Measurements from ENCODE around the gene AXIN2. TPM values are rescaled to one million over a fixed set of nuclear protein-coding genes. Genes with fewer than 3 reads are reported as not detected.
A peak's percentile ranks its signal among the peaks of the same experiment; 100 is the strongest.

The AXIN2 gene
- total and polyA plus RNA-seq, 3 donors from 2014 or later: 18.1 to 26.3 (median 20.2) TPM

DNA sequence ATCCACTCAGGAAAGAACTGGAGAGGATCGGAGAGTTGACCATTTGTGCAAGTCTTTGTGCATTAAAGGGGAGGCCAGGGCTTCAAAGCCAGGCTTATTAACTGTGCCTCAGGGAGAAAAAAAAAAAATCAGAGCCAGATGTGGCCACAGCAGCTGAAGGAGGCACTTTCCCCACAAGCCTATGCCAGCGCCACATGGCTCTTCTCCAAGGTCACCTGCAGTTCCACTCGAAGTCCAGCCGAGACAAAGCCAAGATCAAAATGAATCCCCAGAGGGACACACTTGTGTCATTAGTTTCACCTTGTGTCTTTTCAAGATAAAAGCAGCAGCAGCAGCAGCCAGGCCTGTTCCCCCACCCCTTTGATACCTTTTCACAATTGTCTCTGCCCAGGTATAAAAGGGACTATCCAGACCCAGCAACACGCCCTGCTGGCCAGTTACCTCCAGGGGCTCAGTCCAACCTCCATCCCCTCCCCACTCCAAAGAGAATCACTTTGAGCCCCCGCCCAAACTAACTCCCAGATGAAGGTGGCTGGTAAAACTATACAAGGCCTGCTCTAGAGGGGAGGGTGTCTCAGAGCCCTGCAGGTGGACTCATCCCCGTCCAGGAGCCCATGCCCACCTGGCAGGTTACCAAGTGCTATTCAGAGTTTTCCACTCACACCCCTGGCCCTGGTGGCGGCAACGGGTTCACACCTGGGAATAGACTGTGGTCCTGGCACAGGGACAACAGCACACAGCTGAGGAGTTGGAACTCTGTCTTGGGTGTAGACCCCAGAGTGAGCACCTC lies 29.2 kb downstream of the AXIN2 start:
- 62 to 66% methylated on average over 7 to 9 of the region's 9 CpGs for WGBS, 2 donors
- no peak for DNase-seq
- Histone ChIP-seq H3K9me3 (no peaks in the 10 kb centered on the region), H3K4me3 (no peak overlapping the region), H3K36me3 (ENCODE audit: low read depth, missing control alignments) (no peaks in the 10 kb centered on the region), H3K4me1 (peaks cover 24% of the 10 kb centered on the region), H3K27ac (peak overlapping the region in 1 of 2 donors; percentile 6), H3K27me3 (no peaks in the 10 kb centered on the region)
- intact Hi-C loops (cut with DNase I; ENCODE audit: low total_unique reads): no loop called here
- no peak for TF ChIP-seq POLR2A (IDR thresholded peaks at IDR 0.05)
- TF ChIP-seq, protein P1, sequence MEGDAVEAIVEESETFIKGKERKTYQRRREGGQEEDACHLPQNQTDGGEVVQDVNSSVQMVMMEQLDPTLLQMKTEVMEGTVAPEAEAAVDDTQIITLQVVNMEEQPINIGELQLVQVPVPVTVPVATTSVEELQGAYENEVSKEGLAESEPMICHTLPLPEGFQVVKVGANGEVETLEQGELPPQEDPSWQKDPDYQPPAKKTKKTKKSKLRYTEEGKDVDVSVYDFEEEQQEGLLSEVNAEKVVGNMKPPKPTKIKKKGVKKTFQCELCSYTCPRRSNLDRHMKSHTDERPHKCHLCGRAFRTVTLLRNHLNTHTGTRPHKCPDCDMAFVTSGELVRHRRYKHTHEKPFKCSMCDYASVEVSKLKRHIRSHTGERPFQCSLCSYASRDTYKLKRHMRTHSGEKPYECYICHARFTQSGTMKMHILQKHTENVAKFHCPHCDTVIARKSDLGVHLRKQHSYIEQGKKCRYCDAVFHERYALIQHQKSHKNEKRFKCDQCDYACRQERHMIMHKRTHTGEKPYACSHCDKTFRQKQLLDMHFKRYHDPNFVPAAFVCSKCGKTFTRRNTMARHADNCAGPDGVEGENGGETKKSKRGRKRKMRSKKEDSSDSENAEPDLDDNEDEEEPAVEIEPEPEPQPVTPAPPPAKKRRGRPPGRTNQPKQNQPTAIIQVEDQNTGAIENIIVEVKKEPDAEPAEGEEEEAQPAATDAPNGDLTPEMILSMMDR (IDR thresholded peaks at IDR 0.05): no peak

DNA sequence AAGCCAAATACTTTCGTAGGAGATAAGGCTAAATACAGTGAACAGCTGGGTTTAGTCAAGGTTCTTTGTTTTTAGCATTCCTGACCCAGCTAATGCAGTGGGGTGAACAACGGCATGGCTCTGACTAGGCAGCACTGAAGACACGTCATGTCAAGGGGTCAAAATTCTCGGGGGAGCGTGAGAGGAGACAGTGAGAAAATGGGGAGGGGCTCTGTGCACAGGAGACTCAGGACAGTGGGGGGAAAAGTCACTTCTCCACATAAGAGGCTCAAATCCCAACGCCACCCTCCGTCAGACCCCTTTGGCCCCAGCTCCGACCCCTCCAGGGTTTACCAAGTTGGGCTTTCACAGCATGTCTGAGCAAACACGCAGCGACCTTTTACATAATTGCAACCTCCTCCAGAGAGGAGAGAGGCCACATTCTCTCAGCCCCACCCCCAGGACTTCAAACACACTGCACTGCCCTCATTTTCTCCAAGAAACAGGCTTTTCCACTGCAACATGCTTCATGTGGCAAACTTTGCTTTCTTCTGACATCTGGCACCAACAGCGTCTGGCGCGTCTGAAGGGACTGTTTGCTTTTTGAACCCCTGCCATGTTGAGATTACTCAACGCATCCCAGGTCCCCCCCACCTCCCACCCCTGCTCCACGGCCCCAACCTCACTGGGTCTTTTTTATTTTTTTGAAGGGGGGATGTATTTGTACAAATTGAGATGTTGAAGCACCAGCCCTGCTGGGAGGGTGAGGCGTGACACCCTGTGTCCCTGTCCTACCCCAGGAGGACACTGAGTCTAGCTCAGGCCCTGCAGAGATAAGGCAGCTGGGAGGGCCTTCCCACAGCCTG lies 30.0 kb downstream of the AXIN2 start:
- WGBS, 2 donors: 36 to 41% methylated on average over 16 of the region's 16 CpGs
- intact Hi-C loops (cut with DNase I; ENCODE audit: low total_unique reads): no loop called here
- TF ChIP-seq, protein P1 (IDR thresholded peaks at IDR 0.05): no peak
- no peak for TF ChIP-seq POLR2A (IDR thresholded peaks at IDR 0.05)
- peaks cover 24% of the 10 kb centered on the region for H3K4me1 ChIP-seq
- H3K9me3 ChIP-seq: no peaks in the 10 kb centered on the region
- no peak overlapping the region for H3K4me3 ChIP-seq
- H3K27me3 ChIP-seq: no peaks in the 10 kb centered on the region
- peak; percentile 69 for DNase-seq
- H3K27ac ChIP-seq: no peak overlapping the region
- no peaks in the 10 kb centered on the region for H3K36me3 ChIP-seq (ENCODE audit: low read depth, missing control alignments)

DNA sequence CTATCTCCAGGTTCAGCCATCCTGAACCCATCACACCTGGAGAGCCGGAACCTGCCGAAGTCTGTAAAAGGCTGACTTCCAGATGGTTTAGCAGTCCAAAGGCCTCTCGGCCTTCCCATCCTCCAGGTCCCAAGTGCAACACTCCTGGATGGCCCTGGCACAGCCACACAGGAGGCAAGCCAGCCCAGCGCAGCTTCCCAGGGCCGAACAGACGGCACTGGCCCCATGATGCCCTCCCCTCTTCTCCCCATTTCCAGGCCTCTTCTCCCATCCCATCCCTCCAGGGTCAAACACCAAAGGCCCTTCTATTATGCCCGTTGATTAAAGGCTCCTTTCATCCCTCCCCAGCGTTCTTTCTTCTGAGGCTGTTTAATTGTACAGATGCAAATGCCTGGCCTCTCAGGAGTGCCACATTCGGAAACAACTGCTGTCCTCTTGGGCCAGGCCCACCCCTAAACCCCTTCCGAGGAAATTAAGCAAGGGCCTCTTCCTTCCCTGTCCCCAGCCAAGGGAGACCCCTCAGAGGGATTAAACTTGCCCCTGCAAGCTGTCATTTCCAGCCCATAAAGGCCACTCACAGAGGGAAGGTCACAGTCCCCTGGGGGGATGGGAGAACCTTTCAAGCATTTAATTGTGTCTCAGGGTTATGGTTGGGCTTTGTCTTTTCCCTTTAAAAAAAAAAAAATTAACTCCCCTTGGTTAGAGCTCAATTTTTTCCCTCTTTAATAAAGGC lies 30.8 kb downstream of the AXIN2 start:
- Histone ChIP-seq H3K4me3 (no peak overlapping the region), H3K4me1 (peaks cover 24% of the 10 kb centered on the region), H3K36me3 (ENCODE audit: low read depth, missing control alignments) (no peaks in the 10 kb centered on the region), H3K27ac (no peak overlapping the region), H3K27me3 (no peaks in the 10 kb centered on the region), H3K9me3 (no peaks in the 10 kb centered on the region)
- intact Hi-C loops (cut with DNase I; ENCODE audit: low total_unique reads): no loop called here
- TF ChIP-seq, protein P1 (IDR thresholded peaks at IDR 0.05): no peak
- TF ChIP-seq POLR2A (IDR thresholded peaks at IDR 0.05): no peak
- no peak for DNase-seq
- WGBS, 2 donors: 58 to 59% methylated on average over 10 of the region's 10 CpGs

DNA sequence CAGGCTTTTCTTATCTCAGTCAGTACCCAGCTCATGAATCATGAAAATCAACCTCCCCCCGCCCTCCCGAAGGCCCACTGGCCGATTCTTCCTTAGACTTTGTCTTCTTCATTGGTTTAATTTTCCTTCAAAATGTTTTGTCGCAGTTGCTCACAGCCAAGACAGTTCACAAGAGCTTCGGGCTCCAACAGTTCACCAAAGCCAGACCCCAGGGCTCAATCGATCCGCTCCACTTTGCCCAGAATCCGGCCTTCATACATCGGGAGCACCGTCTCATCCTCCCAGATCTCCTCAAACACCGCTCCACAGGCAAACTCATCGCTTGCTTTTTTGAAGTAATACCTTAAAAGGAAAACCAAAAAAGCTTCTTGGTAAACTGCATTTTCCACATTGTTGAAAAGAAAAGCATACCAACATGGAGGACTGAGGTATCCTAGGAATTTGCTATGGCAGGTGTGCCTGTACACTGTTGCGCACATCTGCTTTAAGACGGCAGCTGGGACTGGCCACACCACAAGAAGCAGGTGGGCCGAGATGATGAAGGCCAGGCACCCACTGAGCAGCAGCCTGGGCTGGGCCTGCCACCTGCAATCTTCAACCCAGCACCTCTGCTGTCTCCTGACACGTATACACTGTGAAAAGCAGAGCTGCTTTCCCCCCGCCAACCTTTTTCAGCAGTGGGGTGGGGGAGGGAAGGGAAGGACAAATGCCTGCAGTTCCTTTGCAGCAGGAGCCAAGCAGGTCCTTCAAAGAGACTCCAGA lies 31.5 kb downstream of the AXIN2 start:
- H3K4me3 ChIP-seq: no peak overlapping the region
- H3K4me1 ChIP-seq: peaks cover 24% of the 10 kb centered on the region
- no peak overlapping the region for H3K27ac ChIP-seq
- H3K9me3 ChIP-seq: no peaks in the 10 kb centered on the region
- no peaks in the 10 kb centered on the region for H3K27me3 ChIP-seq
- no peaks in the 10 kb centered on the region for H3K36me3 ChIP-seq (ENCODE audit: low read depth, missing control alignments)
- TF ChIP-seq, protein P1 (IDR thresholded peaks at IDR 0.05): no peak
- TF ChIP-seq POLR2A (IDR thresholded peaks at IDR 0.05): no peak
- no peak for DNase-seq
- intact Hi-C loops (cut with DNase I; ENCODE audit: low total_unique reads): no loop called here
- WGBS, 2 donors: 93 to 97% methylated on average over 15 to 17 of the region's 17 CpGs

Data from testis (tissue), 3 donors.